GM23338 (cell line): Measurements from ENCODE around the gene EEA1. TPM values are rescaled to one million over a fixed set of nuclear protein-coding genes. Genes with fewer than 3 reads are reported as not detected.

Experiments used
- ATAC-seq: fragments of 200-7000 bp; cut with Tn5 transposase; 3 replicates; pipeline ENCODE4 v1.9.1; 2020
- DNase-seq: peaks from one replicate; pipeline ENCODE4 v3.0.0-alpha.2; 2015; ENCODE audit warnings: low spot score
- H2AFZ ChIP-seq: fragments of 200-600 bp; sonication (generic); 2 replicates; pipeline ENCODE4 v1.8.0; 2016; ENCODE audit warnings: antibody characterized with exemption, mild to moderate bottlenecking, moderate library complexity
- H3F3A ChIP-seq: fragments of 200-600 bp; sonication (generic); replicated peaks from 2 replicates; pipeline ENCODE4 v1.8.0; 2017; ENCODE audit warnings: antibody characterized with exemption, mixed run types, low read depth
- H3K27ac ChIP-seq: fragments of 200-600 bp; sonication (generic); 2 replicates; pipeline ENCODE4 v1.6.1; 2016; ENCODE audit warnings: low read depth
- H3K27me3 ChIP-seq: fragments of 200-600 bp; sonication (generic); 2 replicates; pipeline ENCODE4 v1.8.0; 2016; ENCODE audit warnings: mild to moderate bottlenecking, mixed run types, moderate library complexity; ENCODE audit not compliant: insufficient read depth
- H3K36me3 ChIP-seq: fragments of 200-600 bp; sonication (generic); 2 replicates; pipeline ENCODE4 v1.8.0; 2016; ENCODE audit warnings: mild to moderate bottlenecking; ENCODE audit not compliant: insufficient read depth
- H3K4me1 ChIP-seq: fragments of 200-600 bp; sonication (generic); 2 replicates; pipeline ENCODE4 v1.8.0; 2016; ENCODE audit warnings: mild to moderate bottlenecking, moderate library complexity; ENCODE audit not compliant: insufficient read depth
- H3K4me2 ChIP-seq: fragments of 200-600 bp; sonication (generic); 2 replicates; pipeline ENCODE4 v1.7.1; 2017; ENCODE audit warnings: mixed run types
- H3K4me3 ChIP-seq: fragments of 200-600 bp; sonication (generic); 2 replicates; pipeline ENCODE4 v1.6.1; 2016; ENCODE audit warnings: mixed run types
- H3K79me2 ChIP-seq: fragments of 200-600 bp; sonication (generic); replicated peaks from 2 replicates; pipeline ENCODE4 v1.8.0; 2017; ENCODE audit warnings: mild to moderate bottlenecking; ENCODE audit not compliant: insufficient read depth
- H3K9me2 ChIP-seq: fragments of 200-600 bp; sonication (generic); 2 replicates; pipeline ENCODE4 v1.8.0; 2017; ENCODE audit not compliant: insufficient read depth
- H4K20me1 ChIP-seq: fragments of 200-600 bp; sonication (generic); replicated peaks from 2 replicates; pipeline ENCODE4 v1.8.0; 2017; ENCODE audit warnings: mild to moderate bottlenecking; ENCODE audit not compliant: insufficient read depth
- H3K27ac Mint-ChIP-seq: 2 replicates; pipeline ENCODE4 v1.8.0; 2020; ENCODE audit warnings: inconsistent platforms, mild to moderate bottlenecking, moderate library complexity, mixed read lengths
- H3K27me3 Mint-ChIP-seq: 3 replicates; pipeline ENCODE4 v1.8.0; 2022; ENCODE audit warnings: low read depth, mild to moderate bottlenecking, moderate library complexity, mixed read lengths, inconsistent platforms; ENCODE audit not compliant: insufficient read depth, poor library complexity
- H3K36me3 Mint-ChIP-seq: 3 replicates; pipeline ENCODE4 v1.8.0; 2021; ENCODE audit warnings: low read depth, mild to moderate bottlenecking, inconsistent platforms, moderate library complexity, mixed read lengths
- H3K4me1 Mint-ChIP-seq: 3 replicates; pipeline ENCODE4 v1.8.0; 2020; ENCODE audit warnings: mild to moderate bottlenecking, inconsistent platforms, mixed read lengths
- H3K4me3 Mint-ChIP-seq: 3 replicates; pipeline ENCODE4 v1.8.0; 2021; ENCODE audit warnings: moderate library complexity, mild to moderate bottlenecking, inconsistent platforms, mixed read lengths
- H3K9me3 Mint-ChIP-seq: 3 replicates; pipeline ENCODE4 v1.8.0; 2020; ENCODE audit warnings: moderate library complexity, mild to moderate bottlenecking, inconsistent platforms, mixed read lengths
- CREB1 ChIP-seq: fragments of 250-450 bp; sonication (Bioruptor Pico); IDR thresholded peaks from 2 replicates; pipeline ENCODE4 v1.5.0; 2020; ENCODE audit warnings: low read depth, mild to moderate bottlenecking, moderate library complexity
- CTCF ChIP-seq, 2 experiments: fragments of 200-600 bp in 1 of 2; sonication (generic) in 1 of 2; conservative IDR thresholded peaks; 2 replicates each; pipeline versions ENCODE4 v1.5.1 to v1.6.1; 2016 to 2017; ENCODE audit warnings: antibody characterized with exemption in 2 of 2, low read depth in 2 of 2, mild to moderate bottlenecking in 2 of 2, moderate library complexity in 1 of 2
- EZH2 ChIP-seq: fragments of 200-600 bp; sonication (generic); IDR thresholded peaks from one replicate; pipeline ENCODE4 v1.8.0; 2017; ENCODE audit warnings: antibody characterized with exemption, mild to moderate bottlenecking, low read depth; ENCODE audit not compliant: unreplicated experiment
- EZH2phosphoT487 ChIP-seq: fragments of 200-600 bp; sonication (generic); IDR thresholded peaks from one replicate; pipeline ENCODE4 v1.8.1; 2018; ENCODE audit warnings: antibody characterized with exemption; ENCODE audit not compliant: unreplicated experiment
- JUNB ChIP-seq: IDR thresholded peaks from one replicate; pipeline ENCODE4 v1.6.1; 2016; ENCODE audit warnings: antibody characterized with exemption; ENCODE audit not compliant: unreplicated experiment
- NANOG ChIP-seq: IDR thresholded peaks from 2 replicates; pipeline ENCODE4 v1.6.1; 2016; ENCODE audit warnings: antibody characterized with exemption, borderline replicate concordance
- POLR2AphosphoS5 ChIP-seq: IDR thresholded peaks from 2 replicates; pipeline ENCODE4 v1.6.1; 2016; ENCODE audit warnings: antibody characterized with exemption, low read depth
- STAT1 ChIP-seq: IDR thresholded peaks from one replicate; pipeline ENCODE4 v1.6.1; 2016; ENCODE audit warnings: antibody characterized with exemption; ENCODE audit not compliant: unreplicated experiment
- ZNF331 ChIP-seq: fragments of 250-450 bp; sonication (Bioruptor Pico); IDR thresholded peaks from 2 replicates; pipeline ENCODE4 v1.5.0; 2020; ENCODE audit warnings: low read depth, mild to moderate bottlenecking, moderate library complexity
- ZNF462 ChIP-seq: fragments of 250-450 bp; sonication (Bioruptor Pico); IDR thresholded peaks from 2 replicates; pipeline ENCODE4 v1.5.0; 2020; ENCODE audit warnings: mild to moderate bottlenecking, moderate library complexity
- polyA plus RNA-seq: library from polyadenylated mRNA; unstranded; fragments of >200 nt; fragmentation: Nextera tagmentation; extraction: Ambion mirVana; gene quantifications from 2 replicates; pipeline ENCODE4 v1.2.1, GENCODE V29; 2016
- total RNA-seq: library from RNA; depleted of rRNA; stranded (reverse); fragments of >200 nt; shearing (Covaris generic); gene quantifications from 2 replicates; pipeline ENCODE4 v1.2.3, GENCODE V29; 2014

EEA1 gene
- total and polyA plus RNA-seq, 2 experiments from 2014 or later, result 10.0 to 41.1 TPM

GRCh38 chr12:92950011-92950410, 20.9 kb upstream of the EEA1 start:
- H3K9me2 ChIP-seq, result peaks cover 4% of the 10 kb centered on the region; the same call in 1 of the 2 replicates
- no peak for DNase-seq
- 0 out of 2 replicates have a peak overlapping the region, but pooled peaks have one; percentile 28 for H2AFZ ChIP-seq
- H3K4me2 ChIP-seq, result no peak overlapping the region
- peaks cover 6% of the 10 kb centered on the region; the same call in 1 of the 2 replicates for H3K36me3 ChIP-seq
- no peak overlapping the region for H3K27ac ChIP-seq
- no peaks in the 10 kb centered on the region for H3K79me2 ChIP-seq
- no peaks in the 10 kb centered on the region for H3K4me1 ChIP-seq
- Mint-ChIP-seq H3K36me3 (peaks cover 15% of the 10 kb centered on the region), H3K27me3 (no peaks in the 10 kb centered on the region), H3K9me3 (peaks cover 21% of the 10 kb centered on the region), H3K4me3 (no peak overlapping the region), H3K27ac (no peak overlapping the region), H3K4me1 (peaks cover 4% of the 10 kb centered on the region; the same call in 2 of the 3 replicates)
- H3K4me3 ChIP-seq, result no peak overlapping the region
- TF ChIP-seq ZNF462, result no peak
- TF ChIP-seq CREB1 (CRISPR knock-in tag), result no peak
- no peak for TF ChIP-seq NANOG
- TF ChIP-seq STAT1, result no peak
- TF ChIP-seq POLR2AphosphoS5, result no peak
- TF ChIP-seq EZH2phosphoT487, result no peak
- no peak for TF ChIP-seq JUNB
- TF ChIP-seq CTCF (conservative IDR thresholded peaks at IDR 0.05; ENCODE audit: low read depth in 2 of 2), result no peak
- no peak for TF ChIP-seq EZH2
- no peak for TF ChIP-seq ZNF331 (CRISPR knock-in tag)
- no peaks in the 10 kb centered on the region for H3F3A ChIP-seq
- no peak for ATAC-seq
- H3K27me3 ChIP-seq, result no peaks in the 10 kb centered on the region
- no peaks in the 10 kb centered on the region for H4K20me1 ChIP-seq
